GM12801 (cell line): Measurements from ENCODE around the gene ATM.

ENCODE experiments used
- CTCF ChIP-seq: IDR thresholded peaks from one replicate; pipeline ENCODE4 v1.5.1; 2011; ENCODE audit warnings: control low read depth; ENCODE audit not compliant: insufficient read length; ENCODE audit errors: extremely low read depth

The ATM gene

GRCh38 chr11:108414958-108415357 is 192.1 kb downstream of the ATM start:
- no peak for TF ChIP-seq CTCF
